Measurements from ENCODE around the gene RNASEH2B. TPM values are rescaled to one million over a fixed set of nuclear protein-coding genes. Genes with fewer than 3 reads are reported as not detected.
A peak's percentile ranks its signal among the peaks of the same experiment; 100 is the strongest.

The RNASEH2B gene
- total RNA-seq, 2 donors from 2014 or later: 64.2 to 66.0 TPM

- no peak for ATAC-seq
- Mint-ChIP-seq H3K27ac (no peak overlapping the region), H3K4me1 (peaks cover 3% of the 10 kb centered on the region), H3K4me3 (no peak overlapping the region), H3K27me3 (no peaks in the 10 kb centered on the region), H3K36me3 (ENCODE audit: low read depth) (peaks cover 14% of the 10 kb centered on the region)
- no peaks in the 10 kb centered on the region for H3K9me3 ChIP-seq (ENCODE audit: control insufficient read depth, low read length, poor library complexity, severe bottlenecking)
- no peak for DNase-seq
These were observed 61.4 kb downstream of the RNASEH2B start for GRCh38 chr13:50970956-50971355.

DNA sequence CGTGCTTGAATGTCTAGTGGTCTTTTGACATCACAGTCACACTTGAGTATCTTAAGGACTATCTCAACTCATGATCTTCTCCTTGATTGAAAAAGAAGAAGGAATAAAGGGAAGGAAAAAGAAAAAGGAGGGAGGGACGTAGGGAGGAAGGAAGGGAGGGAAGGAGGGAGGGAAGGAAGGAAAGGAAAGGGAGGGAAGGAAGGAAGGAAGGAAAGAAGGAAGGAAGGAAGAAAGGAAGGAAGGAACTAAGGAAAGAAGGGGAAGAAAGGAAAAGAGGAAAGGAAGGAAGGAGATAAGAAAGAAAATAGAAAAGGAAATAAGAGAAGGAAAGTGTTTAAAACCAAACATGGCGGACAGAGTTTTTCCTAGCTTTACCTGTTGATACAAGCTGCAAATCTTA lies 64.7 kb downstream of the RNASEH2B start:
- DNase-seq: no peak
- Mint-ChIP-seq H3K4me1 (peaks cover 3% of the 10 kb centered on the region), H3K27ac (no peak overlapping the region), H3K27me3 (no peaks in the 10 kb centered on the region), H3K36me3 (ENCODE audit: low read depth) (peaks cover 14% of the 10 kb centered on the region), H3K4me3 (no peak overlapping the region)
- no peak for ATAC-seq
- no peaks in the 10 kb centered on the region for H3K9me3 ChIP-seq (ENCODE audit: control insufficient read depth, low read length, poor library complexity, severe bottlenecking)

DNA sequence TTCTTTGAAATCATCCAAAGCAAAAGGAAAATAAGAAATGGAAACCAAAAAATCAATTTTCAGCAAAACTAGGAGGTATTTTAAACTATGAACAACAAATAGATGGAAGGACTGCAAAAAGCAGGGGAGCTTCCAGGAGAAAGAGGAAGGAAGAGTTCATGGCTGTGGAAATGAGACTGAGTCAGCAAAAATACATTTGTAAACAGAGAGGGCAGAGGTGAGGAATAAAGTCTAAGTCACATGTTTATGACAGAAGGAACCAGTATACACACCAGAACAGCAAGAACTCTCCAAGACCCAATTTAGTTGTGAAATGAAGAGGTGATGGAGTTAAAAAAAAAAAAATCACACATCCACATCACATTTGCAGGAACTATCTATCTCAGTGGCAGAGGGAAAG lies 69.6 kb downstream of the RNASEH2B start:
- Mint-ChIP-seq H3K4me1 (no peaks in the 10 kb centered on the region), H3K36me3 (ENCODE audit: low read depth) (peaks cover 8% of the 10 kb centered on the region), H3K27me3 (no peaks in the 10 kb centered on the region), H3K4me3 (no peak overlapping the region), H3K27ac (no peak overlapping the region)
- ATAC-seq (no peak), DNase-seq (no peak)
- no peaks in the 10 kb centered on the region for H3K9me3 ChIP-seq (ENCODE audit: control insufficient read depth, low read length, poor library complexity, severe bottlenecking)

GRCh38 chr13:50981686-50982085 lies 72.1 kb downstream of the RNASEH2B start:
- no peaks in the 10 kb centered on the region for H3K36me3 Mint-ChIP-seq (ENCODE audit: low read depth)
- no peaks in the 10 kb centered on the region for H3K4me1 Mint-ChIP-seq

GRCh38 chr13:50989476-50989875 lies 79.9 kb downstream of the RNASEH2B start:
- Mint-ChIP-seq H3K4me3 (no peak overlapping the region), H3K36me3 (ENCODE audit: low read depth) (peaks cover 3% of the 10 kb centered on the region), H3K27me3 (no peaks in the 10 kb centered on the region), H3K4me1 (peaks cover 15% of the 10 kb centered on the region), H3K27ac (no peak overlapping the region)
- no peaks in the 10 kb centered on the region for H3K9me3 ChIP-seq (ENCODE audit: control insufficient read depth, low read length, poor library complexity, severe bottlenecking)
- no peak for DNase-seq
- ATAC-seq: no peak

More at GRCh38 chr13:50981686-50982085, 72.1 kb downstream of the RNASEH2B start:
- no peaks in the 10 kb centered on the region for H3K9me3 ChIP-seq (ENCODE audit: control insufficient read depth, low read length, poor library complexity, severe bottlenecking)
- DNase-seq (no peak), ATAC-seq (no peak)
- H3K27ac Mint-ChIP-seq: no peak overlapping the region
- H3K27me3 Mint-ChIP-seq: no peaks in the 10 kb centered on the region
- H3K4me3 Mint-ChIP-seq: peak overlapping the region; percentile 28

DNA sequence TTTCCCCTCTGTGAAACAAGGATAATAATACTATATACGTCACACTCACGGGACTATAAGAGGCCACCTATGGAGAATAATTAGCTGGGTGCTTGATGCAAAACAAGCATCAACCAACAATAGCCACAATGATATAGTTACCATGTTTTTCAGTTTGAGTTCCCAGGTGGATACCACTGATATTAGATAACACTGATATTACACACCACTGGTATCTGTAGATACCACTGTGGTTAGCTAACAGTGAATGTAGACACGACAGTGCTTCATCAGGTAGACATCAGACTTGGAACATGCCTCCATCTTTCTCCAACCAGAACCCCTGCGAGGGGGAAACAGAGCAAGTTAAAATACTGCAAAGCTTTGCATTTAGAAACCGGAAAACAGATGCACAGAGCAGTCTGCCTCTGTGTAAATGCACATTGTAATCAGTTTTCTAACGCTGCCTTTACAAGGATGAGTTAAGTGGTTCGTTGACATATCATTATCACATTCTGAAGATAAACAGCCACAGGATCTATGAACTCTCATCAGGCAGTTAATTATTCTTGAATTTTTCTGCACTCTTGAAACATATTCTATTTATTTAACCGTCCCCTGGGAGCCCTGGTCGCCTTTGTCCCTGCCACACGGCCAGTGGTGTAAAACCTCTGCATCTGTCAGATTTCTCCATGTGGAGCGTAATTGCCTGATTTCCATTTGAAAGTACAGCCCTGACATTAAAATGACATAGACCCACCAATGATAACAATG lies 80.7 kb downstream of the RNASEH2B start:
- Mint-ChIP-seq H3K36me3 (ENCODE audit: low read depth) (peaks cover 5% of the 10 kb centered on the region), H3K4me1 (peaks cover 15% of the 10 kb centered on the region), H3K27me3 (no peaks in the 10 kb centered on the region), H3K27ac (peak overlapping the region; percentile 75), H3K4me3 (peak overlapping the region; percentile 45)
- H3K9me3 ChIP-seq (ENCODE audit: control insufficient read depth, low read length, poor library complexity, severe bottlenecking): no peaks in the 10 kb centered on the region
- ATAC-seq (no peak), DNase-seq (no peak)

DNA sequence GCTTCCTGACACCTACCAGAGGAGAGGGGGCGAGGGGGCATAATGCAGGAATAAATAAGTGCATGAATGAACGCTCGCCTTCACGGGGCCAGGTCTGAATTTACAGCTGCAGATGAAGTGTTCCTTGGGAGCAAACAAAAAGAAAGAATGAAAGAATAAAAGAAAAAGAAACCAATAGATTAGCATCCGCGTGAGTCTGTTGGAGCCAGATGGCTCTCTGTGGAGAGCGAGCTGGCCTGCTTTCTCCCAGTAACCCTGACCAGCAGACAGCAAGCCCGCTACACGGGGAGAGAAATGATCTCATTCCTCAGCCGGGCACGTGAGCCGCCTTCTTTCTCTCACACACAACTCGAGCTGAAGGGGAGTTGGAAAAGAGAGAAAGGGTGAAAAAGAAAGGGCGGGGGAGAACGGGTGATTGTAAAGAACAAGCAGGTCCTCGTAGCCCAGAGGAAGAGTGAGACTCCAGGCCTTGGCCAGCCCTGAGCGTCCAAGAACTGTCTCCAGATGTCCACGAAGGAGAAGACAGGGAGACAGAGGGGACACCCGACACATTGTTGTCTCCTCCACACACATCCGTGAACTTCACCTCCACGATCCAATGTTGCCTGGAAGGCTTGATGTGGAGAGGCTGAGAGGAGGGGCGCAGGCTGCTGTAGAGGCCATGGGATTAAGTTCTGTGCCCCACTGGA lies 81.4 kb downstream of the RNASEH2B start:
- Mint-ChIP-seq H3K36me3 (ENCODE audit: low read depth) (peaks cover 5% of the 10 kb centered on the region), H3K27ac (peak overlapping the region; percentile 75), H3K27me3 (no peaks in the 10 kb centered on the region), H3K4me3 (peak overlapping the region; percentile 45), H3K4me1 (peaks cover 15% of the 10 kb centered on the region)
- H3K9me3 ChIP-seq (ENCODE audit: control insufficient read depth, low read length, poor library complexity, severe bottlenecking): no peaks in the 10 kb centered on the region
- ATAC-seq (no peak), DNase-seq (no peak)

DNA sequence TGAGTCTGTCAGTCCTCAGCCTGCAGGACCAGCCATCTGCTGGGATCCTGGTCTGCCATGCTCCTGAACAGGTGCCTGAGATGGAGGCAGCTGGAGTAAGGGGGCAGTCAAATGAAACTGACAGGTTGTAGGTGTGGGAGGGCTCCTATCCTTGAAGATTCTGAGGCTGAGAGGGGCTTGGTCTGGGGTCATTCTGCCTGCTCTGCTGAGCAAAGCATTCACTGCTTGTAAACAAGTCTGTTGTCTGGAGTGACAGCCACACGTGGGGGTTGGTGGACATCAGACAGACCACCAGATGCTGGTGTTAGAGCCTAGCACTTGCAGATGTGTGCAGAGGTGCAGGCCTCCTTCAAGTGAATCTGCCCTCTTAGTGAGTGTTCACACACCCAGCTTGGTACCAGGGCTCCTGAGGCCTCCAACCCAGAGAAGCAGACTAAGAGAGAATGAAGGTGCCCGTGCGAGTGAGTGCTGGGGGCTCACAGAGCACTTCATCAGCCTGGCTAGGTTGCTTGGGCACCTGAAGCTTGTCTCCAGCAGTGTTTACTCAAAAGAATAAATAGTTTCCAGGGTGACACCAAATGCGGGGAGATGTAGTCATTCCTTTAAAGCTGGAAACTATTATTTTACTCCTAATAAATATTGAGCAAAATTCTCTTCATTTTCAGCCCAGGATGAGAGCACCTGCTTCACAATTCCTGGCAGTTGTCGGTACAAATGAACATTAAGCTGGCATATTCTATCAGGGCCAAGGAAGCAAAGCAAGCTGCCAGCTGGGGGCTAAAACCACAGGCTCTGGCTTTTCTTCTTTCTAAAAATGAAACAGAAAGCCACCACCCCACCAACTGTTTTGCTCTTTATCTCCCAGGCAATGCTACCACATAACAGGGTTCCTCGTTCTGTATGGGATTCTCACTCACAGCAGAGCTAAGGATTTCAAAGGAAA lies 82.3 kb downstream of the RNASEH2B start:
- peak overlapping the region; percentile 75 for H3K27ac Mint-ChIP-seq
- peak overlapping the region; percentile 50 for H3K4me3 Mint-ChIP-seq
- peaks cover 15% of the 10 kb centered on the region for H3K4me1 Mint-ChIP-seq
- DNase-seq (no peak), ATAC-seq (peak; percentile 57)
- H3K9me3 ChIP-seq (ENCODE audit: control insufficient read depth, low read length, poor library complexity, severe bottlenecking): no peaks in the 10 kb centered on the region
- peaks cover 5% of the 10 kb centered on the region for H3K36me3 Mint-ChIP-seq (ENCODE audit: low read depth)
- no peaks in the 10 kb centered on the region for H3K27me3 Mint-ChIP-seq

- H3K4me1 Mint-ChIP-seq: peaks cover 15% of the 10 kb centered on the region
- H3K27me3 Mint-ChIP-seq: no peaks in the 10 kb centered on the region
- no peaks in the 10 kb centered on the region for H3K9me3 ChIP-seq (ENCODE audit: control insufficient read depth, low read length, poor library complexity, severe bottlenecking)
- no peak overlapping the region for H3K27ac Mint-ChIP-seq
- H3K4me3 Mint-ChIP-seq: no peak overlapping the region
- no peak for ATAC-seq
- peaks cover 5% of the 10 kb centered on the region for H3K36me3 Mint-ChIP-seq (ENCODE audit: low read depth)
- no peak for DNase-seq
These were observed 83.8 kb downstream of the RNASEH2B start for GRCh38 chr13:50993371-50993770.

GRCh38 chr13:50993934-50994333 lies 84.3 kb downstream of the RNASEH2B start:
- Mint-ChIP-seq H3K4me1 (peaks cover 15% of the 10 kb centered on the region), H3K36me3 (ENCODE audit: low read depth) (peaks cover 2% of the 10 kb centered on the region), H3K4me3 (no peak overlapping the region), H3K27ac (no peak overlapping the region), H3K27me3 (no peaks in the 10 kb centered on the region)
- DNase-seq: no peak
- ATAC-seq: no peak
- H3K9me3 ChIP-seq (ENCODE audit: control insufficient read depth, low read length, poor library complexity, severe bottlenecking): no peaks in the 10 kb centered on the region

GRCh38 chr13:50994651-50995050 lies 85.1 kb downstream of the RNASEH2B start:
- Mint-ChIP-seq H3K4me3 (no peak overlapping the region), H3K27me3 (no peaks in the 10 kb centered on the region), H3K36me3 (ENCODE audit: low read depth) (peaks cover 2% of the 10 kb centered on the region), H3K4me1 (peaks cover 15% of the 10 kb centered on the region), H3K27ac (no peak overlapping the region)
- no peaks in the 10 kb centered on the region for H3K9me3 ChIP-seq (ENCODE audit: control insufficient read depth, low read length, poor library complexity, severe bottlenecking)
- ATAC-seq (no peak), DNase-seq (no peak)

- no peak for ATAC-seq
- H3K4me3 Mint-ChIP-seq: no peak overlapping the region
- no peaks in the 10 kb centered on the region for H3K9me3 ChIP-seq (ENCODE audit: control insufficient read depth, low read length, poor library complexity, severe bottlenecking)
- peaks cover 2% of the 10 kb centered on the region for H3K36me3 Mint-ChIP-seq (ENCODE audit: low read depth)
- H3K27ac Mint-ChIP-seq: no peak overlapping the region
- H3K27me3 Mint-ChIP-seq: peaks cover 7% of the 10 kb centered on the region
- peaks cover 12% of the 10 kb centered on the region for H3K4me1 Mint-ChIP-seq
- no peak for DNase-seq
These were observed 86.3 kb downstream of the RNASEH2B start for GRCh38 chr13:50995854-50996253.

- H3K4me1 Mint-ChIP-seq: no peaks in the 10 kb centered on the region
- ATAC-seq (no peak), DNase-seq (no peak)
- H3K9me3 ChIP-seq (ENCODE audit: control insufficient read depth, low read length, poor library complexity, severe bottlenecking): no peaks in the 10 kb centered on the region
- no peak overlapping the region for H3K4me3 Mint-ChIP-seq
- peaks cover 28% of the 10 kb centered on the region for H3K27me3 Mint-ChIP-seq
- no peak overlapping the region for H3K27ac Mint-ChIP-seq
- peaks cover 5% of the 10 kb centered on the region for H3K36me3 Mint-ChIP-seq (ENCODE audit: low read depth)
These were observed 88.7 kb downstream of the RNASEH2B start for GRCh38 chr13:50998326-50998725.
